ENCODE results near the gene SELENOO.
A peak's percentile ranks its signal among the peaks of the same experiment; 100 is the strongest.
"Not testable (repeated sequence)": the region's sequence is repeated elsewhere in the genome, so short reads cannot be mapped to it uniquely, and the experiment has no call there.

The SELENOO gene

GRCh38 chr22:50200461-50201190 is at the start of gene SELENOO:
SELENOO (plus strand) TSS chr22:50201011; CDS start chr22:50201037, 26 bp downstream.
- DNase-seq: peak; percentile 96

GRCh38 chr22:50151571-50152537 is 49.0 kb upstream of the SELENOO start:
- DNase-seq: no peak

GRCh38 chr22:50153056-50153755 is 47.6 kb upstream of the SELENOO start:
- DNase-seq: no peak

GRCh38 chr22:50153756-50154140 is 47.1 kb upstream of the SELENOO start:
- no peak for DNase-seq

GRCh38 chr22:50157709-50158375 is 43.0 kb upstream of the SELENOO start:
- no peak for DNase-seq

- no peak for DNase-seq
Observed at GRCh38 chr22:50160947-50161346, 39.9 kb upstream of the SELENOO start.

GRCh38 chr22:50161508-50162390 is 39.1 kb upstream of the SELENOO start:
- no peak for DNase-seq

- no peak for DNase-seq
Observed at GRCh38 chr22:50162391-50162956, 38.3 kb upstream of the SELENOO start.

GRCh38 chr22:50165436-50166123 is 35.2 kb upstream of the SELENOO start:
- no peak for DNase-seq

GRCh38 chr22:50167689-50168489 is 32.9 kb upstream of the SELENOO start:
- DNase-seq: no peak

- not testable (repeated sequence) for DNase-seq
Observed at GRCh38 chr22:50168490-50169180, 32.2 kb upstream of the SELENOO start.

- no peak for DNase-seq
Observed at GRCh38 chr22:50169181-50169759, 31.5 kb upstream of the SELENOO start.

- no peak for DNase-seq
Observed at GRCh38 chr22:50169774-50170341, 31.0 kb upstream of the SELENOO start.

GRCh38 chr22:50170453-50171318 is 30.1 kb upstream of the SELENOO start, which contains the start of gene PANX2:
PANX2 (plus strand) TSS chr22:50170731; CDS start chr22:50170731, 0 bp downstream.
- DNase-seq: no peak

GRCh38 chr22:50171319-50171964 is 29.4 kb upstream of the SELENOO start:
- no peak for DNase-seq

- no peak for DNase-seq
Observed at GRCh38 chr22:50171965-50172421, 28.8 kb upstream of the SELENOO start.

Measured in 8988T (cell line).